CD8-positive, alpha-beta memory T cell (primary cell): ENCODE results near the gene NUAK2. TPM values are rescaled to one million over a fixed set of nuclear protein-coding genes. Genes with fewer than 3 reads are reported as not detected.
A peak's percentile ranks its signal among the peaks of the same experiment; 100 is the strongest.

ENCODE experiments used
- CTCF ChIA-PET: fragments of 350-600 bp; sonication (Branson Sonifier 250); formaldehyde crosslinking; loops from one replicate; lab custom pipeline; 2021; ENCODE audit warnings: antibody characterized with exemption; lab: Charles Lee
- POLR2A ChIA-PET: fragments of 350-600 bp; sonication (Branson Sonifier 250); formaldehyde crosslinking; loops from one replicate; lab custom pipeline; 2021; ENCODE audit warnings: antibody characterized with exemption; lab: Charles Lee
- DNase-seq, 5 donors: peaks; one replicate each; pipeline versions ENCODE4 v3.0.0 to v3.0.0-alpha.2; 2020 to 2022; ENCODE audit warnings: mixed read lengths in 1 of 5
- H3K27ac ChIP-seq: one replicate; pipeline ENCODE4 v1.7.0; 2013; ENCODE audit warnings: low read depth, mild to moderate bottlenecking, low read length, moderate library complexity
- H3K27me3 ChIP-seq: 2 replicates; pipeline ENCODE4 v1.7.0; 2013; ENCODE audit warnings: low read length, mild to moderate bottlenecking; ENCODE audit not compliant: insufficient read depth, poor library complexity, severe bottlenecking
- H3K36me3 ChIP-seq: 2 replicates; pipeline ENCODE4 v1.7.0; 2013; ENCODE audit warnings: mild to moderate bottlenecking, low read length, moderate library complexity; ENCODE audit not compliant: insufficient read depth
- H3K4me1 ChIP-seq: 2 replicates; pipeline ENCODE4 v1.7.0; 2013; ENCODE audit warnings: mild to moderate bottlenecking, low read length, moderate library complexity; ENCODE audit not compliant: insufficient read depth
- H3K4me3 ChIP-seq: 2 replicates; pipeline ENCODE4 v1.7.0; 2013; ENCODE audit warnings: mild to moderate bottlenecking, low read length
- H3K9me3 ChIP-seq: 2 replicates; pipeline ENCODE4 v1.7.0; 2013; ENCODE audit warnings: mild to moderate bottlenecking, low read length
- H3K27ac Mint-ChIP-seq, 8 donors: one replicate each; pipeline ENCODE4 v1.8.0; 2020 to 2021; ENCODE audit warnings: mixed read lengths in 8 of 8, mild to moderate bottlenecking in 6 of 8, inconsistent platforms in 3 of 8, moderate library complexity in 3 of 8
- H3K27me3 Mint-ChIP-seq, 2 donors: one replicate each; pipeline ENCODE4 v1.8.0; 2020 to 2021; ENCODE audit warnings: mixed read lengths in 2 of 2, mild to moderate bottlenecking in 1 of 2, moderate library complexity in 1 of 2
- H3K36me3 Mint-ChIP-seq, 3 donors: one replicate each; pipeline ENCODE4 v1.8.0; 2020 to 2021; ENCODE audit warnings: mixed read lengths in 3 of 3, inconsistent platforms in 1 of 3, mild to moderate bottlenecking in 1 of 3
- H3K4me1 Mint-ChIP-seq, 3 donors: one replicate each; pipeline ENCODE4 v1.8.0; 2020 to 2021; ENCODE audit warnings: mixed read lengths in 3 of 3, inconsistent platforms in 1 of 3, mild to moderate bottlenecking in 1 of 3
- H3K4me3 Mint-ChIP-seq, 7 donors: one replicate each; pipeline ENCODE4 v1.8.0; 2020 to 2021; ENCODE audit warnings: mixed read lengths in 7 of 7, mild to moderate bottlenecking in 6 of 7, moderate library complexity in 4 of 7, inconsistent platforms in 2 of 7
- H3K9me3 Mint-ChIP-seq, 5 donors: one replicate each; pipeline ENCODE4 v1.8.0; 2020 to 2022; ENCODE audit warnings: mixed read lengths in 5 of 5, mild to moderate bottlenecking in 3 of 5, moderate library complexity in 2 of 5, inconsistent platforms in 1 of 5
- polyA plus RNA-seq: library from polyadenylated mRNA; unstranded; fragments of 300-500 nt; fragmentation: Illumina TruSeq; gene quantifications from one replicate; pipeline ENCODE4 v1.2.3, GENCODE V29; 2021
- total RNA-seq, 2 experiments: library from RNA; stranded (reverse); gene quantifications; one replicate each; pipeline ENCODE4 v1.2.3, GENCODE V29; 2021

NUAK2 gene
- total and polyA plus RNA-seq, 3 experiments from 2014 or later, result 4.5 to 32.1 (median 4.7) TPM

- H3K36me3 Mint-ChIP-seq, result no peaks in the 10 kb centered on the region
- POLR2A ChIA-PET, result no interaction called here
These were observed 15.9 kb upstream of the NUAK2 start for GRCh38 chr1:205337481-205337880.

GRCh38 chr1:205335692-205336091, 14.1 kb upstream of the NUAK2 start:
- H3K9me3 Mint-ChIP-seq, result no peaks in the 10 kb centered on the region
- peak; percentile 63 to 83 (median 64) for DNase-seq
- peaks cover 0 to 2% (median 0%) of the 10 kb centered on the region in 3 donors for H3K4me1 Mint-ChIP-seq
- Histone ChIP-seq H3K27me3 (no peaks in the 10 kb centered on the region), H3K9me3 (no peaks in the 10 kb centered on the region), H3K4me1 (no peaks in the 10 kb centered on the region), H3K27ac (no peak overlapping the region), H3K36me3 (no peaks in the 10 kb centered on the region), H3K4me3 (no peak overlapping the region)
- peaks cover 0 to under 1% (median 0%) of the 10 kb centered on the region in 3 donors for H3K36me3 Mint-ChIP-seq
- H3K27me3 Mint-ChIP-seq, result peaks cover 0 to 10% of the 10 kb centered on the region in 2 donors
- no peak overlapping the region for H3K4me3 Mint-ChIP-seq
- H3K27ac Mint-ChIP-seq, result no peak overlapping the region
- ChIA-PET CTCF (interaction anchor here (0.6 to 40.7 kb wide), 18 partner anchors 9 to 323 kb away, joined by 3 to 1351 read pairs (median 4); partner anchors contain the start of genes KLHDC8A and NUAK2), POLR2A (interaction anchor here (0.5 to 0.6 kb wide), 2 partner anchors 16 to 100 kb away, joined by 3 to 5 read pairs; no protein-coding TSS in a partner anchor)

More at GRCh38 chr1:205337481-205337880, 15.9 kb upstream of the NUAK2 start:
- DNase-seq, result no peak
- H3K9me3 Mint-ChIP-seq, result no peaks in the 10 kb centered on the region
- H3K27ac Mint-ChIP-seq, result no peak overlapping the region
- CTCF ChIA-PET, result interaction anchor here (0.7 to 40.7 kb wide), 11 partner anchors 8 to 321 kb away, joined by 3 to 1351 read pairs (median 4); partner anchors contain the start of gene KLHDC8A
- Histone ChIP-seq H3K9me3 (no peaks in the 10 kb centered on the region), H3K4me1 (no peaks in the 10 kb centered on the region), H3K4me3 (no peak overlapping the region), H3K27ac (no peak overlapping the region), H3K36me3 (no peaks in the 10 kb centered on the region), H3K27me3 (peaks cover 3% of the 10 kb centered on the region)
- H3K4me1 Mint-ChIP-seq, result peaks cover 0 to 5% (median 3%) of the 10 kb centered on the region in 3 donors
- H3K27me3 Mint-ChIP-seq, result peaks cover 5 to 12% of the 10 kb centered on the region in 2 donors
- H3K4me3 Mint-ChIP-seq, result no peak overlapping the region

- no peak overlapping the region for H3K27ac Mint-ChIP-seq
- no peak overlapping the region for H3K4me3 ChIP-seq
- peaks cover 5% of the 10 kb centered on the region for H3K27me3 ChIP-seq
- peaks cover 0 to 3% (median 0%) of the 10 kb centered on the region in 3 donors for H3K36me3 Mint-ChIP-seq
- H3K4me1 ChIP-seq, result no peaks in the 10 kb centered on the region
- no peak overlapping the region for H3K27ac ChIP-seq
- DNase-seq, result no peak
- peaks cover 4 to 6% of the 10 kb centered on the region in 2 donors for H3K27me3 Mint-ChIP-seq
- H3K4me1 Mint-ChIP-seq, result peaks cover 0 to 2% (median 0%) of the 10 kb centered on the region in 3 donors
- H3K9me3 ChIP-seq, result no peaks in the 10 kb centered on the region
- H3K4me3 Mint-ChIP-seq, result no peak overlapping the region
- ChIA-PET CTCF (interaction anchor here (0.7 to 40.7 kb wide), 6 partner anchors 10 to 193 kb away, joined by 3 to 1351 read pairs (median 6); partner anchors contain the start of gene NUAK2), POLR2A (interaction anchor here (1.0 kb wide), 1 partner anchor 59 kb away, joined by 5 read pairs; no protein-coding TSS in a partner anchor)
- no peaks in the 10 kb centered on the region for H3K36me3 ChIP-seq
- H3K9me3 Mint-ChIP-seq, result no peaks in the 10 kb centered on the region
These were observed 10.7 kb upstream of the NUAK2 start for GRCh38 chr1:205332015-205332791.

- H3K4me1 Mint-ChIP-seq, result peaks cover 6 to 9% (median 7%) of the 10 kb centered on the region in 3 donors
- CTCF ChIA-PET, result interaction anchor here (1.2 to 40.7 kb wide), 2 partner anchors 31 to 58 kb away, joined by 3 to 1351 read pairs; no protein-coding TSS in a partner anchor
- POLR2A ChIA-PET, result interaction anchor here (0.5 to 1.0 kb wide), 2 partner anchors 42 to 57 kb away, joined by 3 read pairs; no protein-coding TSS in a partner anchor
These were observed 8.6 kb upstream of the NUAK2 start for GRCh38 chr1:205330150-205330549.

GRCh38 chr1:205329719-205330118, 8.2 kb upstream of the NUAK2 start:
- ChIA-PET POLR2A (interaction anchor here (0.5 to 1.0 kb wide), 2 partner anchors 41 to 56 kb away, joined by 3 read pairs; no protein-coding TSS in a partner anchor), CTCF (interaction anchor here (1.2 to 40.7 kb wide), 3 partner anchors 24 to 58 kb away, joined by 3 to 1351 read pairs (median 3); no protein-coding TSS in a partner anchor)
- no peak overlapping the region for H3K27ac Mint-ChIP-seq
- Histone ChIP-seq H3K4me1 (peaks cover 9% of the 10 kb centered on the region), H3K27me3 (peaks cover 9% of the 10 kb centered on the region), H3K4me3 (no peak overlapping the region), H3K9me3 (no peaks in the 10 kb centered on the region), H3K36me3 (no peaks in the 10 kb centered on the region), H3K27ac (no peak overlapping the region)
- DNase-seq, result no peak
- H3K27me3 Mint-ChIP-seq, result peaks cover 0 to 18% of the 10 kb centered on the region in 2 donors
- no peaks in the 10 kb centered on the region for H3K9me3 Mint-ChIP-seq
- H3K4me1 Mint-ChIP-seq, result peaks cover 10 to 13% (median 11%) of the 10 kb centered on the region in 3 donors
- peaks cover 0 to 3% (median 0%) of the 10 kb centered on the region in 3 donors for H3K36me3 Mint-ChIP-seq
- no peak overlapping the region for H3K4me3 Mint-ChIP-seq

More at GRCh38 chr1:205330150-205330549, 8.6 kb upstream of the NUAK2 start:
- Histone ChIP-seq H3K27ac (no peak overlapping the region), H3K27me3 (peaks cover 9% of the 10 kb centered on the region), H3K9me3 (no peaks in the 10 kb centered on the region), H3K4me3 (no peak overlapping the region), H3K36me3 (no peaks in the 10 kb centered on the region), H3K4me1 (peaks cover 5% of the 10 kb centered on the region)
- Mint-ChIP-seq H3K36me3 (peaks cover 0 to 3% (median 0%) of the 10 kb centered on the region in 3 donors), H3K4me3 (no peak overlapping the region), H3K27ac (no peak overlapping the region), H3K27me3 (peaks cover 0 to 18% of the 10 kb centered on the region in 2 donors), H3K9me3 (no peaks in the 10 kb centered on the region)
- no peak for DNase-seq

GRCh38 chr1:205328476-205328875, 6.9 kb upstream of the NUAK2 start:
- ChIA-PET POLR2A (no interaction called here), CTCF (interaction anchor here (1.4 to 40.7 kb wide), 2 partner anchors 25 to 56 kb away, joined by 3 to 1351 read pairs; no protein-coding TSS in a partner anchor)
- no peaks in the 10 kb centered on the region for H3K36me3 ChIP-seq
- H3K9me3 ChIP-seq, result no peaks in the 10 kb centered on the region
- DNase-seq, result no peak
- H3K27me3 ChIP-seq, result peaks cover 9% of the 10 kb centered on the region
- Mint-ChIP-seq H3K4me1 (peaks cover 19 to 23% (median 21%) of the 10 kb centered on the region in 3 donors), H3K4me3 (no peak overlapping the region), H3K36me3 (peaks cover 0 to 3% (median 0%) of the 10 kb centered on the region in 3 donors), H3K9me3 (no peaks in the 10 kb centered on the region), H3K27me3 (peaks cover 0 to 18% of the 10 kb centered on the region in 2 donors), H3K27ac (no peak overlapping the region)
- H3K27ac ChIP-seq, result no peak overlapping the region
- H3K4me3 ChIP-seq, result no peak overlapping the region
- H3K4me1 ChIP-seq, result peaks cover 10% of the 10 kb centered on the region

- Histone ChIP-seq H3K36me3 (no peaks in the 10 kb centered on the region), H3K4me3 (no peak overlapping the region), H3K9me3 (no peaks in the 10 kb centered on the region), H3K27ac (no peak overlapping the region), H3K27me3 (peaks cover 9% of the 10 kb centered on the region), H3K4me1 (peaks cover 16% of the 10 kb centered on the region)
- Mint-ChIP-seq H3K9me3 (no peaks in the 10 kb centered on the region), H3K4me3 (no peak overlapping the region), H3K4me1 (peaks cover 26 to 31% (median 26%) of the 10 kb centered on the region in 3 donors), H3K36me3 (peaks cover 0 to 3% (median 0%) of the 10 kb centered on the region in 3 donors), H3K27me3 (peaks cover 0 to 18% of the 10 kb centered on the region in 2 donors), H3K27ac (no peak overlapping the region)
- ChIA-PET CTCF (interaction anchor here (1.2 to 40.7 kb wide), 3 partner anchors 11 to 55 kb away, joined by 3 to 1351 read pairs (median 43); no protein-coding TSS in a partner anchor), POLR2A (no interaction called here)
- no peak for DNase-seq
These were observed 5.4 kb upstream of the NUAK2 start for GRCh38 chr1:205326812-205327466.
